HCT116 (cell line): ENCODE results near the gene SLX9. TPM values are rescaled to one million over a fixed set of nuclear protein-coding genes. Genes with fewer than 3 reads are reported as not detected.
A peak's percentile ranks its signal among the peaks of the same experiment; 100 is the strongest.
"Not testable (repeated sequence)": the region's sequence is repeated elsewhere in the genome, so short reads cannot be mapped to it uniquely, and the experiment has no call there.

ENCODE experiments used
- ATAC-seq: fragments of 200-7000 bp; cut with Tn5 transposase; 2 replicates; pipeline ENCODE4 v1.9.1; 2020; ENCODE audit warnings: mild to moderate bottlenecking, moderate library complexity
- BruUV-seq: library from RNA; stranded (reverse); fragments of 400-500 nt; replicated peaks from 2 replicates; lab custom pipeline; 2021; lab: Mats Ljungman, UMichigan
- CTCF ChIA-PET: fragments of 300-600 bp; sonication (Branson Sonifier 250); formaldehyde crosslinking; loops from one replicate; lab custom pipeline; 2021; ENCODE audit warnings: antibody characterized with exemption; lab: Charles Lee
- POLR2A ChIA-PET: fragments of 300-600, 350-600 bp; sonication (Branson Sonifier 250); formaldehyde crosslinking; loops from one replicate; lab custom pipeline; 2021; ENCODE audit warnings: antibody characterized with exemption; lab: Charles Lee
- RAD21 ChIA-PET, 2 experiments: fragments of 300-600 bp; sonication (Branson Sonifier 250); formaldehyde crosslinking; loops; one replicate each; lab custom pipeline; 2023; ENCODE audit warnings: low total read pairs in 2 of 2; ENCODE audit not compliant: uncharacterized antibody in 2 of 2, unreplicated experiment in 2 of 2, low non-redundant PET in 1 of 2; lab: Charles Lee
- DNase-seq: peaks from one replicate; pipeline ENCODE4 v3.0.0-alpha.2; 2010; ENCODE audit warnings: low read depth, low spot score
- H2AFZ ChIP-seq: fragments of 200-600 bp; shearing (Covaris generic), sonication (generic); 2 replicates; pipeline ENCODE4 v1.6.1; 2017; ENCODE audit warnings: low read depth, mixed run types, mixed read lengths, antibody characterized with exemption, low read length; ENCODE audit not compliant: poor library complexity, severe bottlenecking
- H3K27ac ChIP-seq: 2 replicates; pipeline ENCODE4 v1.5.1; 2012; ENCODE audit warnings: low read depth, low read length
- H3K27me3 ChIP-seq: fragments of 200-600 bp; sonication (generic); 2 replicates; pipeline ENCODE4 v1.6.1; 2016; ENCODE audit warnings: mixed run types, low read length, mixed read lengths; ENCODE audit not compliant: insufficient read depth
- H3K36me3 ChIP-seq, 2 experiments: fragments of 200-500 bp in 1 of 2; fragments of 200-600 bp in 1 of 2; sonication (Bioruptor generic) in 1 of 2; sonication (generic) in 1 of 2; 2 replicates each; pipeline versions ENCODE4 v1.5.1 to v1.6.1; 2014 to 2016; ENCODE audit warnings: low read length in 2 of 2, inconsistent platforms in 1 of 2, mixed read lengths in 1 of 2, mixed run types in 1 of 2; ENCODE audit not compliant: insufficient read depth in 2 of 2, control insufficient read depth in 1 of 2
- H3K4me1 ChIP-seq, 2 experiments: fragments of 200-600 bp in 1 of 2; sonication (generic) in 1 of 2; 2 replicates each; pipeline versions ENCODE4 v1.5.1 to v1.6.1; 2012 to 2017; ENCODE audit warnings: low read length in 2 of 2, inconsistent platforms in 1 of 2, mild to moderate bottlenecking in 1 of 2, mixed read lengths in 1 of 2, mixed run types in 1 of 2, moderate library complexity in 1 of 2; ENCODE audit not compliant: insufficient read depth in 2 of 2, control insufficient read depth in 1 of 2
- H3K4me2 ChIP-seq: fragments of 200-600 bp; sonication (generic); 2 replicates; pipeline ENCODE4 v1.6.1; 2017; ENCODE audit warnings: mixed run types, low read length, mixed read lengths
- H3K4me3 ChIP-seq, 2 experiments: fragments of 200-600 bp in 1 of 2; sonication (generic) in 1 of 2; replicated peaks in 1 of 2; 2 replicates each; pipeline ENCODE4 v1.5.1; 2011 to 2016; ENCODE audit warnings: low read length in 2 of 2, control low read depth in 1 of 2, low read depth in 1 of 2, mild to moderate bottlenecking in 1 of 2, mixed read lengths in 1 of 2, mixed run types in 1 of 2
- H3K79me2 ChIP-seq: fragments of 200-600 bp; sonication (generic); 2 replicates; pipeline ENCODE4 v1.6.1; 2017; ENCODE audit warnings: mild to moderate bottlenecking, mixed run types, low read length, moderate library complexity, mixed read lengths; ENCODE audit not compliant: insufficient read depth
- H3K9ac ChIP-seq: fragments of 200-600 bp; sonication (generic); 2 replicates; pipeline ENCODE4 v1.6.1; 2016; ENCODE audit warnings: low read length, mixed read lengths
- H3K9me2 ChIP-seq: fragments of 200-600 bp; sonication (generic), shearing (Covaris generic); 2 replicates; pipeline ENCODE4 v1.6.1; 2017; ENCODE audit warnings: mixed run types, mild to moderate bottlenecking, moderate library complexity; ENCODE audit not compliant: insufficient read depth
- H3K9me3 ChIP-seq, 2 experiments: fragments of 200-500 bp in 1 of 2; fragments of 200-600 bp in 1 of 2; sonication (Bioruptor generic) in 1 of 2; sonication (generic) in 1 of 2; 2 replicates each; pipeline ENCODE4 v1.6.1; 2014 to 2017; ENCODE audit warnings: low read length in 2 of 2, mixed read lengths in 2 of 2, inconsistent platforms in 1 of 2, low read depth in 1 of 2, mild to moderate bottlenecking in 1 of 2, mixed run types in 1 of 2, moderate library complexity in 1 of 2; ENCODE audit not compliant: control insufficient read depth in 1 of 2, insufficient read depth in 1 of 2
- H4K20me1 ChIP-seq: fragments of 200-600 bp; sonication (generic), shearing (Covaris generic); 2 replicates; pipeline ENCODE4 v1.6.1; 2017; ENCODE audit warnings: mixed run types, mild to moderate bottlenecking, moderate library complexity; ENCODE audit not compliant: insufficient read depth
- ATF3 ChIP-seq: IDR thresholded peaks from 2 replicates; pipeline ENCODE4 v1.6.1; 2012
- CBX3 ChIP-seq: IDR thresholded peaks from 2 replicates; pipeline ENCODE4 v1.6.1; 2012; ENCODE audit warnings: low read depth
- CTCF ChIP-seq, 3 experiments: fragments of 200-600 bp in 1 of 3; sonication (generic) in 1 of 3; IDR thresholded peaks in 2 of 3; conservative IDR thresholded peaks in 1 of 3; 2 replicates each; pipeline ENCODE4 v1.5.1; 2012 to 2017; ENCODE audit warnings: low read depth in 2 of 3, low read length in 2 of 3, antibody characterized with exemption in 1 of 3, borderline replicate concordance in 1 of 3, control low read depth in 1 of 3, mild to moderate bottlenecking in 1 of 3, mixed read lengths in 1 of 3, mixed run types in 1 of 3, moderate library complexity in 1 of 3; ENCODE audit not compliant: insufficient read depth in 1 of 3
- ELF1 ChIP-seq: IDR thresholded peaks from 2 replicates; pipeline ENCODE4 v1.6.1; 2012; ENCODE audit warnings: low read depth, borderline replicate concordance
- EZH2phosphoT487 ChIP-seq: fragments of 200-600 bp; IDR thresholded peaks from 2 replicates; pipeline ENCODE4 v1.6.1; 2018; ENCODE audit warnings: antibody characterized with exemption, borderline replicate concordance
- POLR2AphosphoS5 ChIP-seq: IDR thresholded peaks from 2 replicates; pipeline ENCODE4 v1.6.1; 2011; ENCODE audit warnings: mild to moderate bottlenecking, low read depth, low read length, moderate library complexity
- REST ChIP-seq: IDR thresholded peaks from 2 replicates; pipeline ENCODE4 v1.6.1; 2012; ENCODE audit warnings: low read depth
- SIN3A ChIP-seq: IDR thresholded peaks from 2 replicates; pipeline ENCODE4 v1.6.1; 2012; ENCODE audit warnings: low read depth
- SP1 ChIP-seq: IDR thresholded peaks from 2 replicates; pipeline ENCODE4 v1.6.1; 2012; ENCODE audit warnings: low read depth
- SRF ChIP-seq: IDR thresholded peaks from 2 replicates; pipeline ENCODE4 v1.6.1; 2012; ENCODE audit warnings: low read depth
- TCF7L2 ChIP-seq: IDR thresholded peaks from 2 replicates; pipeline ENCODE4 v1.7.0; 2011; ENCODE audit warnings: borderline replicate concordance, inconsistent platforms; ENCODE audit not compliant: insufficient read depth, insufficient read length; ENCODE audit errors: extremely low read depth
- intact Hi-C: fragments of 100-400 bp; cut with micrococcal nuclease; formaldehyde crosslinking; loops from 2 replicates; pipeline ENCODE4 v1.10.0; 2022
- total RNA-seq: library from RNA; stranded (reverse); gene quantifications from one replicate; pipeline ENCODE4 v1.2.1, GENCODE V29; 2021; ENCODE audit not compliant: unreplicated experiment

Gene SLX9
- total RNA-seq, 1 experiment from 2014 or later, result 61.9 TPM

GRCh38 chr21:44928500-44929241, 11.2 kb upstream of the SLX9 start:
- H3K4me1 ChIP-seq, result peaks cover 20 to 34% of the 10 kb centered on the region in 2 experiments
- intact Hi-C loops, result loop anchor here (5.0 kb wide), 1 partner anchor 36 kb away; no protein-coding TSS in a partner anchor
- H3K36me3 ChIP-seq, result not testable (repeated sequence)

GRCh38 chr21:44929242-44929798, 10.5 kb upstream of the SLX9 start:
- no peak overlapping the region for H3K9ac ChIP-seq
- ATAC-seq (no peak), DNase-seq (no peak)
- H3K4me3 ChIP-seq, result no peak overlapping the region
- H3K9me2 ChIP-seq, result no peaks in the 10 kb centered on the region
- POLR2A ChIA-PET, result interaction anchor here (0.7 to 1.3 kb wide), 2 partner anchors 12 to 56 kb away, joined by 3 read pairs; no protein-coding TSS in a partner anchor
- H4K20me1 ChIP-seq, result no peaks in the 10 kb centered on the region
- H3K36me3 ChIP-seq, result no peaks in the 10 kb centered on the region
- intact Hi-C loops, result loop anchor here (5.0 kb wide), 1 partner anchor 37 kb away; no protein-coding TSS in a partner anchor
- H3K4me2 ChIP-seq, result peak overlapping the region; percentile 83; the same call in 1 of the 2 replicates
- CTCF ChIA-PET, result interaction anchor here (1.2 kb wide), 1 partner anchor 419 kb away, joined by 3 read pairs; no protein-coding TSS in a partner anchor
- no peak overlapping the region for H3K27ac ChIP-seq
- RAD21 ChIA-PET, result no interaction called here
- no peaks in the 10 kb centered on the region for H3K79me2 ChIP-seq
- no peaks in the 10 kb centered on the region for H3K9me3 ChIP-seq
- peaks cover 56% of the 10 kb centered on the region for H3K27me3 ChIP-seq
- H2AFZ ChIP-seq, result no peak overlapping the region
- H3K4me1 ChIP-seq, result peaks cover 20 to 34% of the 10 kb centered on the region in 2 experiments
- no TSS peak for BruUV-seq
- TF ChIP-seq ATF3 (no peak), REST (no peak), CBX3 (no peak), TCF7L2 (no peak), CTCF (IDR thresholded peaks at IDR 0.05 in 2 of 3, conservative IDR thresholded peaks at IDR 0.05 in 1 of 3; ENCODE audit: borderline replicate concordance in 1 of 3, insufficient read depth in 1 of 3, low read depth in 2 of 3, low read length in 2 of 3) (no peak), EZH2phosphoT487 (no peak), SIN3A (no peak), SRF (no peak), SP1 (no peak), ELF1 (no peak), POLR2AphosphoS5 (no peak)

More at GRCh38 chr21:44928500-44929241, 11.2 kb upstream of the SLX9 start:
- peak overlapping the region; percentile 83 for H3K4me2 ChIP-seq
- CTCF ChIA-PET, result interaction anchor here (1.2 to 1.4 kb wide), 2 partner anchors 208 to 418 kb away, joined by 3 to 5 read pairs; no protein-coding TSS in a partner anchor
- BruUV-seq, DNase-seq, H3K9me2 ChIP-seq, H3K79me2 ChIP-seq, H4K20me1 ChIP-seq, H2AFZ ChIP-seq, H3K9me3 ChIP-seq, H3K27ac ChIP-seq: not testable (repeated sequence)
- peaks cover 56% of the 10 kb centered on the region for H3K27me3 ChIP-seq
- ATAC-seq, result peak; percentile 35; the same call in 1 of the 2 replicates
- H3K4me3 ChIP-seq, result peak overlapping the region in 1 of 2 experiments; percentile 44; a peak in 1 of 4 replicates
- H3K9ac ChIP-seq, result peak overlapping the region; percentile 43
- RAD21 ChIA-PET, result interaction anchor here in 1 of 2 experiments (0.7 kb wide), 1 partner anchor 46 kb away, joined by 4 read pairs; no protein-coding TSS in a partner anchor
- POLR2A ChIA-PET, result interaction anchor here (0.7 to 1.3 kb wide), 2 partner anchors 12 to 56 kb away, joined by 3 read pairs; no protein-coding TSS in a partner anchor
